ENCODE results near the gene CAMTA1. TPM values are rescaled to one million over a fixed set of nuclear protein-coding genes. Genes with fewer than 3 reads are reported as not detected.

The CAMTA1 gene
- total and polyA plus RNA-seq, 2 donors = 53.3 to 115 TPM

DNA sequence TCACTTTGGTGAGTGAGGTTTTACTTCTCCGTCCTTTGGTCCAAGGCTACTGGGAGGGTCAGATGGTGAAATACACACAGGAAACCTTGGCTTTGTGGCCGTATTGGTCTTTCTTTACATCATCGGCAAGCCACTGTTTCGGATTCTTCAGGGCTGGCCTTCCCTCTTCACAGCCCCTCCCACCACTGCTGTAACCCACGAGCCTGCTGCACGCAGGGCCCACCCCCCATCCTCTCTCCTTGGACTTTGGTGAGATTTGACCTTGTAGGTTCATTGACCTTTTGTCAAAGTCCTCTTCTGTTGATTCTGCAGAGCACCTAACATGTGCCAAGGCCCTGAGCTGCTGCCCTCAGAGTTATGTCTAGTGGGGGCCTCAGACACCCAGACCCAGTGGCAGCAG is 328.6 kb downstream of the CAMTA1 start:
- Histone ChIP-seq H3K27ac (ENCODE audit: low read depth) (no peak overlapping the region), H3K4me3 (ENCODE audit: low read depth, low read length) (no peak overlapping the region), H3K4me1 (ENCODE audit: insufficient read depth) (no peaks in the 10 kb centered on the region), H3K36me3 (ENCODE audit: insufficient read depth) (no peaks in the 10 kb centered on the region)
- no peak for DNase-seq (ENCODE audit: extremely low spot score)
- 77% methylated on average over 6 of the region's 6 CpGs for WGBS

DNA sequence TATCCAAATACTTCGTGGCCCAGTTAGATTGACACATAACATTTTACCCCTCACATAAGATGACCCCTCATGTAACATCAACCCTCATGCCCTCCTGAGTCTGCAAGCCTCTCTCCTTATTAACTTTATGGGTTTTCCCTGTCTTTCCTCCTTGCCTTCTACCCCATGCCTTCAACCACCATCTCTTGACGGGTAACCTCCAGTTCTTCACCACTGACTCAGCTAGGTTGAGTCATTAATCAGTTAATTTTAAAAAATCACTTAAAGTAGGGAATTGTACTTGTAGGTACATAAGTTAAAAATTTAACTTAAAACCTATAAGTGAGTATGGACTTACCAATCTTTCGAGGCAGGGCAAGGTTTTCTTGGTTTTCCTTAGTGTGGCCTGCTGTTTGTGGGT is 330.7 kb downstream of the CAMTA1 start:
- Histone ChIP-seq H3K27ac (ENCODE audit: low read depth) (no peak overlapping the region), H3K4me3 (ENCODE audit: low read depth, low read length) (no peak overlapping the region), H3K4me1 (ENCODE audit: insufficient read depth) (no peaks in the 10 kb centered on the region), H3K36me3 (ENCODE audit: insufficient read depth) (no peaks in the 10 kb centered on the region)
- DNase-seq (ENCODE audit: extremely low spot score) = no peak
- WGBS = 95% methylated on average over 3 of the region's 3 CpGs

DNA sequence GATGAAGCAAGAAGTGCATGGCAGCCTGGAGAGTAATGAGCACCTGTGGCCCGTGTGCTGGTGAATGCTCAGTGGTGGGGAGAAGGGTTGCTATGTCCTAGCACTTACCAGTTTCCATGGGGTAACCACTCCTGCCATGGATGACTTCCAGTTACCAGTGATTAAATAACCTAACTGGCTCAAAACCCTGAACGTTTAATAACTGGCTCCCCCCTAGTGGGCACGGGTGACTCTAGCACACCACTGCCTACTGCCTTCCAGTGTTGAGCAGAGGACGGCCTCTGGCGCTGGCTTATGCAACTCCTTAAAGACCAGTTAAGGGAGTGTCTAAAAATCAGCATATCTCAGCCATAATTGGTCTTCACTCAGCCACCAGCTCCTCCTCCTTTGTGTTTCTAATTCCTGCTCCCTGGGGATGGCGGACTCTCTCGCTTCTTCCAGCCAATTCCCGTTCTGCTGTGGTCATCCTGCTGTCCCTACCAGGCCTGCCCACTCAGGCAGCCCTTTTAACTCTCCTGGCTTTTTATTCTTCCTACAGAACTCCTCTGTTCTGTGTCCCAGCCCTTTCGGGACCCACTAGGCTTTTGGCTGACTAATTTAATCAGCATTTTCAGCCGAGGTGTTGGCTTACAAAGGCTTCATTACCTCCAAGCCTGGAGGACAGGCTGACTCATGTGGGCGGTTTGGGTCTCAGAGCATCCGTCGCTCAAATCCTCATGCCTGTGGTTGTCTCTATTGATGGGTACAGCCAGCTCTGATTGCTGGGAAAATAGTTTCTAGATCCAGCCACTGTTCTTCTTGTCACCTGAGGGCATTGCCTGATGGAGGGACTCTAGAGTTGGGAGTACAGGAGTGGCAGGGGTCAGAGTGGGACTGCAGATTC is 332.4 kb downstream of the CAMTA1 start:
- no peaks in the 10 kb centered on the region for H3K36me3 ChIP-seq (ENCODE audit: insufficient read depth)
- no peaks in the 10 kb centered on the region for H3K4me1 ChIP-seq (ENCODE audit: insufficient read depth)
- no peak overlapping the region for H3K27ac ChIP-seq (ENCODE audit: low read depth)
- no peak for DNase-seq (ENCODE audit: extremely low spot score)
- no peak overlapping the region for H3K4me3 ChIP-seq (ENCODE audit: low read depth, low read length)
- 20% methylated on average over 13 of the region's 13 CpGs for WGBS

DNA sequence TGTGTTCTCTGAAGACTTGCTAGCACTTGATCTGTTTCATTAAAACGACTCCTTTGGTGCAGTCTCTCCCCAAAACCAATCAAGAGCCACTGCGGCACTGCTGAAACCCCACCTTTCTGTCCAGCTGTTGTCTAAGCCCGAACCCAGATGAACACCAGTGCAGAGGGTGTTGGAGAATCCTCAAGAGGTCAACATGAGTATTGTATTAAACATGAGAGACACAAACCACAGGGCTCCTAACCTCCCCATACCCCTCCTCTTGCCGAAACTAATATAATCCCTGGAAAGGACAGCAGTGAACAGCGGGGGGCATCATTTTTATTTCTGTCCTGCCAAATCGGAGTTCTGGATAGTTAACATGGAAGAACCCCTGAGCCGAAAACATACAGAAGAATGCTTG is 333.9 kb downstream of the CAMTA1 start:
- 81% methylated on average over 7 of the region's 7 CpGs for WGBS
- Histone ChIP-seq H3K36me3 (ENCODE audit: insufficient read depth) (no peaks in the 10 kb centered on the region), H3K4me1 (ENCODE audit: insufficient read depth) (no peaks in the 10 kb centered on the region), H3K4me3 (ENCODE audit: low read depth, low read length) (no peak overlapping the region), H3K27ac (ENCODE audit: low read depth) (no peak overlapping the region)
- no peak for DNase-seq (ENCODE audit: extremely low spot score)

DNA sequence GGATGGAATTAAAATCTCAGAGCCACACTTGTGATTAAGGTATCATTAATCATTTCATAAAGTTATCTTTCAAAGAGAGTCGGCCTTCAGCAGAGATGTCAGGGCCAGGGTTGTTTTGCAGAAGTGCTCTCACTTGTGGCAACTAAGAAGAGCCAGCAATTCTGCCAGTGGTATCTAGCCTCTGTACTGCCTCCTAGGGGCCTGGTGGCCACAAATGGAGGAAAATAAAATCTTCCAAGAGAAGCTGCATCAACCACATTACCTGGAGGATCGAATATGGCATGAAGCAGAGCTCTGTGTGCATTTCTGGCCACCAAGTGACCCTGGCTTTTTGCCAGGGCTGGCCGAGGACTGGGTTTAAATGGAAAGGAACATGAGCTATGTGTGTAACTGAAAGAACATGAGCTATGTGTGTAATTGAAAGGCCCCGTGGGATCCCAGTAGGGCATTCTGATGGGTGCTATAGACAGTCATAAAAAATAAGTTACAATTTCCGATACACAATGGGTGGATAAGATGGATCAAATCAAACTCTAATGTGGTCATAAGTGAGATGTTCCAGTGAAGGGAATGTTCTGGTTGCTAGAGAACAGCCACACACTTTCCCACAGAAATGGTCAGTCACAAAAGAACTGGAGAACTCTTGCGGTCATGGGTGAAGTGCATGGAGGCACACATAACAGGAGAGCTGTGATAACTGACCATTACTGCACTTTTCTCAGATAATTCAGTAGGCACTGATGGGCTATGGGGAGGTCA is 335.8 kb downstream of the CAMTA1 start:
- DNase-seq (ENCODE audit: extremely low spot score) = no peak
- Histone ChIP-seq H3K4me3 (ENCODE audit: low read depth, low read length) (no peak overlapping the region), H3K4me1 (ENCODE audit: insufficient read depth) (no peaks in the 10 kb centered on the region), H3K36me3 (ENCODE audit: insufficient read depth) (no peaks in the 10 kb centered on the region), H3K27ac (ENCODE audit: low read depth) (no peak overlapping the region)
- WGBS = 87% methylated on average over 6 of the region's 6 CpGs

DNA sequence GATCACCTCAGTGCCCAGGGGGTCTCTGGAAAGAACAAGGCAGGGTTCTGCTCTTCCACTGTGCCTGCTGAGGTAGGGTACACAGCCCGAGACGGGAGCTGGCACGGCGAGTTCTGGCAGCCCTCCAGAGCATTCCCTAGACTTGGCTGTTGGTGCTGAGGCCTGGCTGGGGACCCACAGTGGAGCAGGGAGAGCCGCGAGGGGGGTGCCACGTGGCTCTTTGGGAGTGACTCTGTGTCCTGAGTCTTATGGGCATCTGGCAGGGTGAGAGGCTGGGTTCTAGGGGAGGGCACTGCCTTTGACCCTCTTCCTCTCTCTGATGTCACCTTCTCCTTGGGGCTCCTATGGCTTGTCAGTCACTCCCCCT is 336.4 kb downstream of the CAMTA1 start:
- Histone ChIP-seq H3K4me3 (ENCODE audit: low read depth, low read length) (no peak overlapping the region), H3K36me3 (ENCODE audit: insufficient read depth) (no peaks in the 10 kb centered on the region), H3K4me1 (ENCODE audit: insufficient read depth) (no peaks in the 10 kb centered on the region), H3K27ac (ENCODE audit: low read depth) (no peak overlapping the region)
- no peak for DNase-seq (ENCODE audit: extremely low spot score)
- WGBS = 41% methylated on average over 7 of the region's 7 CpGs

DNA sequence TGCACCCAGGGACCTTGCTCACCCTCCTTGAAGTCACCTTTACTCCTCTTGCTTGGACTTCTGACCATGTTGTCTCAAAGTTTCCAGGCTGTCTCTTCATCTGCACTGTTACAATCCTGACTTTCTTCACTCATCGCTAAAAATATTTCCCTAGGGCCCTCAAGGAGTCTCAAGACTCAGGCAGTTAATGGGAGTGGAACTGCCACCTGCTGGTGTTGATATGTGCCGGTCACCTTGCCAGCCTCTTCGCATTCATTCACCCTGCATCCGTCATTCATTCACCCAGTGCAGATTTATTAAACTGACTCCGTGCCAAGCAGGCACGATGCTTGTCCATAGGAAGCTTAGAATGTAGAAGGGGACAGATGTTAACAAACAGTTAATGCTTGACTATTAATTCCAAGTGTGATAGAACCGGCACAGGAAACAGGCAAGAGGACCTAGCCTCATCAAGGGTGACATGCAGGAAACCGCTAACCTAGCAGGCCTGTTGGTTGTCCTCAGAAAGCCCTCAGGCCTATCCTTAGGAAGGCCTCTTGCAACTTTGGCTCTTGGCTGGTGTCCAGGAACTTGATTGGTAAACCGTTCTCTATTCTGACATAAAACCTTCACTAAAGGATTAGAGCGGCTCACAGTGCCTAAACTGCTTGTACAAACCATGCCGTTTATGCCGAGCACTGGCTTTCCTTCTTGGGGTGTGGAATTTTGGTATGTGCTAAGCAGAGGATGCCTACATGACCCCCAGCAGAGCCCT is 342.2 kb downstream of the CAMTA1 start:
- 19% methylated on average over 12 of the region's 12 CpGs for WGBS
- no peak for DNase-seq (ENCODE audit: extremely low spot score)
- Histone ChIP-seq H3K27ac (ENCODE audit: low read depth) (no peak overlapping the region), H3K4me3 (ENCODE audit: low read depth, low read length) (no peak overlapping the region), H3K36me3 (ENCODE audit: insufficient read depth) (no peaks in the 10 kb centered on the region), H3K4me1 (ENCODE audit: insufficient read depth) (no peaks in the 10 kb centered on the region)

DNA sequence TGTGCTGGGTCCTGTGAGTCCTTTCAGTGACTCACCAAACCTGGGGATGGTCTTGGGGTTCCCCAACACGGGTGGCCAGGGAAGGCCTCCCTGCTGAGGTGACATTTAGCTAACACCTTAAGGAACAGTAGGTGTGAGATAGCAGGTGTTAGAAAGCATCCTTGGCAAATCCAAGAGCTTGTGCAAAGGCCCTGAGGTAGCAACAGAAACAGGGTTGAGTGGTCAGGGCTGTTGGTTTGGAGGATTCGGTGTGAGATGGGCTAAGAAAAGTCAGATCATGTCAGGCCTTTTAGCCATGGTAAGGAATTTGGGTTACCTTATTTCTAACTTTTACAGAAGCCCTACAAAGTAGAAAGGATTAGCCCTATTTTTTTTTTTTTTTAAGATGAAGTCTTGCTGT is 343.0 kb downstream of the CAMTA1 start:
- 90% methylated on average over 2 of the region's 2 CpGs for WGBS
- H3K27ac ChIP-seq (ENCODE audit: low read depth) = no peak overlapping the region
- H3K4me1 ChIP-seq (ENCODE audit: insufficient read depth) = no peaks in the 10 kb centered on the region
- H3K4me3 ChIP-seq (ENCODE audit: low read depth, low read length) = no peak overlapping the region
- no peak for DNase-seq (ENCODE audit: extremely low spot score)
- H3K36me3 ChIP-seq (ENCODE audit: insufficient read depth) = no peaks in the 10 kb centered on the region

DNA sequence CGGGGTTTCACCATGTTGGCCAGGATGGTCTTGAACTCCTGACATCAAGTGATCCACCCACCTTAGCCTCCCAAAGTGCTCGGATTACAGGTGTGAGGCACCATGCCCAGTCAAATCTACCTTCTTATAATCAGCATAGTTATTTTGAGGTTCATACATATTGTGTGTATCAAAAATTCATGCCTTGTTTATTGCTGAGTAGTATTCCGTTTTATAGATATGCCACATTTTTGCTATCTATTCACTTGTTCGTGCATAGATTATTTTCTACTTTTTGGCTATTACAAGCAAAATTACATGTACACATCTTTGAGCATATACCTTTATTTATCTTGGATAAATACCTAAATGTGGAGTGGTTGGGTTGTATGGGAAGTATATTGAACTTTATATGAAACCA is 344.9 kb downstream of the CAMTA1 start:
- Histone ChIP-seq H3K27ac (ENCODE audit: low read depth) (no peak overlapping the region), H3K36me3 (ENCODE audit: insufficient read depth) (no peaks in the 10 kb centered on the region), H3K4me3 (ENCODE audit: low read depth, low read length) (no peak overlapping the region), H3K4me1 (ENCODE audit: insufficient read depth) (no peaks in the 10 kb centered on the region)
- DNase-seq (ENCODE audit: extremely low spot score) = no peak
- WGBS = 82% methylated on average over 4 of the region's 4 CpGs

DNA sequence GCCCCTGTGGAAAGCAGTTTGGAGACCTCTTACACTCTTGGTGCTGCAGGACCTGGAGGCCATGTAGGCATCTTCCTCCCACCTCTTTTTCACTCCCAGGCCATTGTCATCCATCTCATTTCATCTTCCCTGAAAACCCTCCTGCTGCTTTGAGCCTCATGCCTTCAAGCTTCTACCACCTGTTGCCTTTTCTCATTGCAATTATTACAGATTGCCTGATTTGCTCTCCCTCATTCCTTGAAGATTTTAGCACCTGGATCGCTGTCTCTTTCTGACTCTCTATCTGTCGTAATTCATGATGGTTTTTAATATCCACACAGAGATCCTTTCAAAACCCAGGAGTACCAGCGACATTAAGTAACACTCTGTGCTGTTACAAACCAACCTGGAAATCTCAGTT is 350.2 kb downstream of the CAMTA1 start:
- no peaks in the 10 kb centered on the region for H3K36me3 ChIP-seq (ENCODE audit: insufficient read depth)
- no peaks in the 10 kb centered on the region for H3K4me1 ChIP-seq (ENCODE audit: insufficient read depth)
- DNase-seq (ENCODE audit: extremely low spot score) = no peak
- 89% methylated on average over 3 of the region's 3 CpGs for WGBS
- H3K4me3 ChIP-seq (ENCODE audit: low read depth, low read length) = no peak overlapping the region
- no peak overlapping the region for H3K27ac ChIP-seq (ENCODE audit: low read depth)

DNA sequence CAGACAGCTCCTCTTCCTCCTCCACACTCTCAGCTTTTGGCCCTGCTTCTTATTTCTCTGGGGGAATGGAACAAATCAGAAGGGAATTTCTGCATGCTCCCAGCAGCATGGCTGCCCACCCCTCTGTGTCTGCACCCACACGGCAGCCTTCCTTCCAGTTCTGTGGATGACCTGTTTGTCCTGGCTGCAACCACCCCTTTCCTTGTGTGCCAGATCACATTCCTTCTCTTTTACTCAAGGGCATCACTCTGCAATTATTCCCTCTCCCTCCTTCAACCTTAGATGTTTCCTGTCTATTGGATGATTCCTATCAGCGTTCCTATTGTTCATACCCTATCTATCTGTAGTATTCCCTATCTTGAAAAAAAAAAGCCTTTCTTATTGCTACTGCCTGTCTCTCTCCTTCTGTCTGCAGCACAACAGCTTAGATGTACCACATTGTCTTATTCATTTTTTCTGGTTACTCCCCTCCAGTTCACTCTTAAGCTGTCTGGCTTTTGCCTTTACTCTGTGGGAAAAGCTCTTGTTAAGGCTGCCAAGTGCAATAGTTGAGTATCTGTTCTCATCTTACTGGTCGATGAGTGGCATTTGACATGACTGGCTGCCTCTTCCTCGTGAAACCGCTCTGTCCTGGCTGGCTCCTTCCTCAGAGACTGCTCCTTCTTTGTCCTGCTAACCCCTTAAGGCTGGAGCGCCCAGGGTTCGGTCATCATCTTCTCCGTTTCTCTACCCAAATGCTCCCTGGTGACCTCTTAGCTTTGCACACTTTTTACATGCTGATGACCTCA is 351.1 kb downstream of the CAMTA1 start:
- Histone ChIP-seq H3K4me1 (ENCODE audit: insufficient read depth) (no peaks in the 10 kb centered on the region), H3K4me3 (ENCODE audit: low read depth, low read length) (no peak overlapping the region), H3K36me3 (ENCODE audit: insufficient read depth) (no peaks in the 10 kb centered on the region), H3K27ac (ENCODE audit: low read depth) (no peak overlapping the region)
- WGBS = 60% methylated on average over 8 of the region's 8 CpGs
- DNase-seq (ENCODE audit: extremely low spot score) = no peak

DNA sequence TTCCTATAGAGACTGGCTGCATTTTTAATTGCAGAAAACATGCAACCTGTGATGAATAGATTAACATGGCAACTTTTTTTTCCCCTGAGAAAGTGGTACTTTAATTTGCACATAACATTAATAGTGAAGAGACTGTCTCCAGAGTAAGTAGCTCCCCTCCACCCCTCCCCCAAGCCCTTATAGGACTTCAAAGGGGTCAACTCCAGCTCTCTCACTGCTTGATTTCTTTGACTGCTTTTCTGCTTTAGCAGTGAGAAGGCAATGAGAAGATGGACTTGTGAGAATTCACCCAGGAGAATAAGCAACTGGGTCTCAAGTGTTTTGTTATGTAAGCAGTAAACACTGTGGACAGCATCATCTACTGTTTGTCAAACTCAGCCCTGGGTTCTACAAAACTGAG is 355.0 kb downstream of the CAMTA1 start:
- Histone ChIP-seq H3K36me3 (ENCODE audit: insufficient read depth) (no peaks in the 10 kb centered on the region), H3K4me1 (ENCODE audit: insufficient read depth) (no peaks in the 10 kb centered on the region), H3K27ac (ENCODE audit: low read depth) (no peak overlapping the region), H3K4me3 (ENCODE audit: low read depth, low read length) (no peak overlapping the region)
- no peak for DNase-seq (ENCODE audit: extremely low spot score)

DNA sequence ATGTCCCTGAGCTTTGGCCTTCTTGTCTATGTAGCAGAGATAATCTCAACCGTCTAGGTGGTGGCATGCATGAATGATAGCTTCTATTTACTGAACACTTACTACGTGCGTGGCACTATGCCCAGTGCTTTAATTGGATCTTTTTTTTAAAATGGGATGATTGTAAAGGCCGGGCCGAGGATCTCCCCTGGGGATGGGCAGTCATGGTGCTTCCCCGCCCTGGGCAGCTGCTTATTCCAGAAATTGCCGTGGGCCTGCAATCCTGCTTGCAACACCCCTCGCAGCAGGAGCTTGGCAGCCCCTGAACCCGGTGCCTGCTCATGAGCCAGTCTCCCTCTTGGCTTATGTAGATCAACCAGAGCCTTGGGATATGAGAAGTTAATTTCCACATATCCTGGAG is 360.7 kb downstream of the CAMTA1 start:
- 75% methylated on average over 9 of the region's 9 CpGs for WGBS
- no peak for DNase-seq (ENCODE audit: extremely low spot score)
- Histone ChIP-seq H3K36me3 (ENCODE audit: insufficient read depth) (no peaks in the 10 kb centered on the region), H3K27ac (ENCODE audit: low read depth) (no peak overlapping the region), H3K4me3 (ENCODE audit: low read depth, low read length) (no peak overlapping the region), H3K4me1 (ENCODE audit: insufficient read depth) (no peaks in the 10 kb centered on the region)
